Kidney epithelial cell (primary cell): Measurements from ENCODE around the gene COBLL1. TPM values are rescaled to one million over a fixed set of nuclear protein-coding genes. Genes with fewer than 3 reads are reported as not detected.

ENCODE experiments used
- DNase-seq: peaks from one replicate; pipeline ENCODE4 v3.0.0-alpha.2; 2010; ENCODE audit warnings: low read depth
- H3K27me3 ChIP-seq: 2 replicates; pipeline ENCODE4 v1.6.0; 2011; ENCODE audit warnings: low read length; ENCODE audit not compliant: control insufficient read depth, insufficient read depth
- H3K36me3 ChIP-seq: 2 replicates; pipeline ENCODE4 v1.5.1; 2011; ENCODE audit warnings: low read length; ENCODE audit not compliant: control insufficient read depth, insufficient read depth
- H3K4me3 ChIP-seq: 2 replicates; pipeline ENCODE4 v1.5.1; 2011; ENCODE audit warnings: low read depth, mild to moderate bottlenecking, control low read depth, low read length
- CTCF ChIP-seq: IDR thresholded peaks from 2 replicates; pipeline ENCODE4 v1.5.1; 2011; ENCODE audit warnings: mild to moderate bottlenecking, moderate library complexity, low read length, control low read depth, inconsistent platforms; ENCODE audit not compliant: insufficient read depth, poor library complexity, severe bottlenecking
- total RNA-seq: library from RNA; depleted of rRNA; stranded (reverse); fragments of >200 nt; gene quantifications from 2 replicates; pipeline ENCODE4 v1.2.3, GENCODE V29; 2015

Gene COBLL1
- total RNA-seq, 1 donor from 2014 or later: 57.2 TPM

GRCh38 chr2:164752956-164753355 is 88.7 kb downstream of the COBLL1 start:
- Histone ChIP-seq H3K4me3 (no peak overlapping the region), H3K27me3 (no peaks in the 10 kb centered on the region), H3K36me3 (no peaks in the 10 kb centered on the region)
- TF ChIP-seq CTCF: no peak
- no peak for DNase-seq

GRCh38 chr2:164747783-164748433 is 93.7 kb downstream of the COBLL1 start:
- Histone ChIP-seq H3K27me3 (no peaks in the 10 kb centered on the region), H3K36me3 (no peaks in the 10 kb centered on the region), H3K4me3 (no peak overlapping the region)
- no peak for DNase-seq
- TF ChIP-seq CTCF: no peak

- H3K36me3 ChIP-seq: no peaks in the 10 kb centered on the region
- DNase-seq: no peak
- H3K27me3 ChIP-seq: no peaks in the 10 kb centered on the region
- H3K4me3 ChIP-seq: no peak overlapping the region
- no peak for TF ChIP-seq CTCF
These were observed 94.5 kb downstream of the COBLL1 start for GRCh38 chr2:164747140-164747539.

- DNase-seq: peak; percentile 62
- Histone ChIP-seq H3K36me3 (no peaks in the 10 kb centered on the region), H3K4me3 (peak overlapping the region; percentile 55), H3K27me3 (no peaks in the 10 kb centered on the region)
- TF ChIP-seq CTCF: no peak
These were observed 94.9 kb downstream of the COBLL1 start for GRCh38 chr2:164746713-164747112.

GRCh38 chr2:164745012-164745797 is 96.4 kb downstream of the COBLL1 start:
- no peaks in the 10 kb centered on the region for H3K36me3 ChIP-seq
- DNase-seq: no peak
- H3K4me3 ChIP-seq: peak overlapping the region; percentile 55
- TF ChIP-seq CTCF: no peak
- no peaks in the 10 kb centered on the region for H3K27me3 ChIP-seq
